GM19239 (cell line): ENCODE results near the gene LACTB.

Experiments used
- DNase-seq: peaks from one replicate; pipeline ENCODE4 v3.0.0; 2011; ENCODE audit warnings: low spot score; ENCODE audit not compliant: insufficient read length
- FAIRE-seq: peaks from 2 replicates; lab custom pipeline; 2011; peaks lifted over from hg19 to GRCh38; lab: Jason Lieb, UNC

The LACTB gene

GRCh38 chr15:63121382-63122001 lies at the start of gene LACTB:
Gene LACTB, plus strand, starts transcription at chr15:63121861. Its CDS starts 11 bp downstream, at chr15:63121872.
- FAIRE-seq (peak; percentile 70), DNase-seq (peak; percentile 64)

GRCh38 chr15:63072023-63072650 lies 49.5 kb upstream of the LACTB start:
- no peak for FAIRE-seq
- no peak for DNase-seq

- DNase-seq (no peak), FAIRE-seq (no peak)
These were observed 48.8 kb upstream of the LACTB start for GRCh38 chr15:63072809-63073277.

- FAIRE-seq: no peak
- no peak for DNase-seq
These were observed 48.0 kb upstream of the LACTB start for GRCh38 chr15:63073497-63074172.

GRCh38 chr15:63075015-63075983 lies 46.4 kb upstream of the LACTB start:
- DNase-seq (no peak), FAIRE-seq (no peak)

- no peak for FAIRE-seq
- DNase-seq: no peak
These were observed 45.5 kb upstream of the LACTB start for GRCh38 chr15:63075984-63076713.

- FAIRE-seq (no peak), DNase-seq (no peak)
These were observed 45.0 kb upstream of the LACTB start for GRCh38 chr15:63076714-63077046.

GRCh38 chr15:63077952-63078351 lies 43.7 kb upstream of the LACTB start:
- DNase-seq (no peak), FAIRE-seq (no peak)

- no peak for DNase-seq
These were observed 41.6 kb upstream of the LACTB start for GRCh38 chr15:63079947-63080626.

GRCh38 chr15:63080634-63081250 lies 40.9 kb upstream of the LACTB start:
- FAIRE-seq: no peak
- no peak for DNase-seq

More at GRCh38 chr15:63079947-63080626, 41.6 kb upstream of the LACTB start:
- FAIRE-seq: no peak

GRCh38 chr15:63082366-63082765 lies 39.3 kb upstream of the LACTB start:
- no peak for DNase-seq
- no peak for FAIRE-seq

GRCh38 chr15:63083044-63083443 lies 38.6 kb upstream of the LACTB start:
- no peak for DNase-seq
- no peak for FAIRE-seq

GRCh38 chr15:63083541-63083940 lies 38.1 kb upstream of the LACTB start:
- DNase-seq (no peak), FAIRE-seq (no peak)

- DNase-seq (no peak), FAIRE-seq (no peak)
These were observed 36.9 kb upstream of the LACTB start for GRCh38 chr15:63084806-63085205.

- DNase-seq: no peak
- no peak for FAIRE-seq
These were observed 36.4 kb upstream of the LACTB start for GRCh38 chr15:63085289-63085688.

GRCh38 chr15:63086271-63086670 lies 35.4 kb upstream of the LACTB start:
- DNase-seq: no peak
- FAIRE-seq: no peak

GRCh38 chr15:63086947-63087346 lies 34.7 kb upstream of the LACTB start:
- FAIRE-seq (no peak), DNase-seq (no peak)

- FAIRE-seq (no peak), DNase-seq (no peak)
These were observed 33.0 kb upstream of the LACTB start for GRCh38 chr15:63088533-63089245.
